K562 (cell line): Measurements from ENCODE around the gene C1orf105. TPM values are rescaled to one million over a fixed set of nuclear protein-coding genes. Genes with fewer than 3 reads are reported as not detected.

Source experiments
- ATAC-seq: fragments of 200-7000 bp; cut with Tn5 transposase; 3 replicates; pipeline ENCODE4 v1.9.1; 2020; ENCODE audit warnings: moderate library complexity
- BruUV-seq: library from RNA; stranded (reverse); fragments of 400-500 nt; replicated peaks from 2 replicates; lab custom pipeline; 2021; lab: Mats Ljungman, UMichigan
- CTCF ChIA-PET: fragments of 300-600 bp; formaldehyde crosslinking; extraction: SDS; loops from one replicate; lab custom pipeline; 2021; ENCODE audit warnings: low intra/inter-chr PET ratio; lab: Yijun Ruan, JAX
- POLR2A ChIA-PET: fragments of 300-600, 350-650 bp; sonication (Branson Sonifier 250); formaldehyde crosslinking; extraction: SDS; loops from one replicate; lab custom pipeline; 2021; ENCODE audit warnings: antibody characterized with exemption, inconsistent platforms; lab: Yijun Ruan, JAX
- DNase-seq, 4 experiments: peaks; one replicate each; pipeline versions ENCODE4 v3.0.0 to v3.0.0-alpha.2; 2011 to 2018; ENCODE audit warnings: low spot score in 3 of 4, mixed read lengths in 3 of 4; ENCODE audit errors: extremely low read depth in 1 of 4
- FAIRE-seq: peaks from 2 replicates; lab custom pipeline; 2011; peaks lifted over from hg19 to GRCh38; lab: Jason Lieb, UNC
- H2AFZ ChIP-seq: 2 replicates; pipeline ENCODE4 v1.6.0; 2011; ENCODE audit warnings: low read depth, low read length, control low read depth, inconsistent platforms
- H3K27ac ChIP-seq: fragments of 200-600 bp; 3 replicates; pipeline ENCODE4 v1.8.0; 2011; ENCODE audit warnings: low read depth, mild to moderate bottlenecking, control low read depth, inconsistent platforms, low read length, moderate library complexity, mixed read lengths; ENCODE audit errors: extremely low read depth
- H3K27me3 ChIP-seq, 2 experiments: fragments of 300-600 bp in 1 of 2; 2 replicates in 1 of 2; 3 replicates in 1 of 2; pipeline versions ENCODE4 v1.6.0 to v1.8.0; 2011; ENCODE audit warnings: inconsistent platforms in 2 of 2, low read length in 2 of 2, mild to moderate bottlenecking in 1 of 2, mixed read lengths in 1 of 2, moderate library complexity in 1 of 2; ENCODE audit not compliant: control insufficient read depth in 2 of 2, insufficient read depth in 2 of 2
- H3K36me3 ChIP-seq: fragments of 300-600 bp; 3 replicates; pipeline ENCODE4 v1.8.0; 2011; ENCODE audit warnings: mild to moderate bottlenecking, low read length, inconsistent platforms; ENCODE audit not compliant: control insufficient read depth, insufficient read depth
- H3K4me1 ChIP-seq, 2 experiments: fragments of 200-600 bp in 1 of 2; replicated peaks in 1 of 2; 2 replicates in 1 of 2; 3 replicates in 1 of 2; pipeline versions ENCODE4 v1.5.1 to v1.8.0; 2011; ENCODE audit warnings: inconsistent platforms in 2 of 2, low read length in 2 of 2, mild to moderate bottlenecking in 1 of 2, mixed read lengths in 1 of 2, moderate library complexity in 1 of 2; ENCODE audit not compliant: control insufficient read depth in 2 of 2, insufficient read depth in 2 of 2
- H3K4me2 ChIP-seq: 2 replicates; pipeline ENCODE4 v1.6.1; 2011; ENCODE audit warnings: low read length, control low read depth, inconsistent platforms, mixed read lengths; ENCODE audit not compliant: insufficient read depth
- H3K4me3 ChIP-seq: fragments of 200-600 bp; sonication (generic), shearing (Covaris generic); 2 replicates; pipeline ENCODE4 v1.5.1; 2016; ENCODE audit warnings: control low read depth, inconsistent platforms
- H3K79me2 ChIP-seq: fragments of 200-600 bp; 3 replicates; pipeline ENCODE4 v1.8.0; 2011; ENCODE audit warnings: low read length, inconsistent platforms; ENCODE audit not compliant: control insufficient read depth, insufficient read depth
- H3K9ac ChIP-seq, 2 experiments: 2 replicates each; pipeline versions ENCODE4 v1.6.0 to v1.6.1; 2011; ENCODE audit warnings: low read depth in 2 of 2, low read length in 2 of 2, control low read depth in 1 of 2, inconsistent platforms in 1 of 2, mild to moderate bottlenecking in 1 of 2, mixed read lengths in 1 of 2; ENCODE audit not compliant: insufficient read depth in 1 of 2
- H3K9me1 ChIP-seq: one replicate; pipeline ENCODE4 v1.6.0; 2011; ENCODE audit warnings: inconsistent platforms, mild to moderate bottlenecking, low read length, moderate library complexity; ENCODE audit not compliant: control insufficient read depth, insufficient read depth
- H3K9me3 ChIP-seq: replicated peaks from 2 replicates; pipeline ENCODE4 v1.5.1; 2011; ENCODE audit warnings: low read depth, low read length, inconsistent platforms; ENCODE audit not compliant: control insufficient read depth, insufficient read depth
- H4K20me1 ChIP-seq: replicated peaks from 2 replicates; pipeline ENCODE4 v1.6.1; 2011; ENCODE audit warnings: low read length, inconsistent platforms, mixed read lengths; ENCODE audit not compliant: control insufficient read depth, insufficient read depth
- ARID2 ChIP-seq: fragments of 450-650 bp; IDR thresholded peaks from 2 replicates; pipeline ENCODE4 v1.6.1; 2017; ENCODE audit warnings: antibody characterized with exemption, mild to moderate bottlenecking
- ESRRA ChIP-seq: fragments of 450-650 bp; IDR thresholded peaks from 2 replicates; pipeline ENCODE4 v1.6.1; 2014; ENCODE audit warnings: low read depth, mild to moderate bottlenecking, moderate library complexity, borderline replicate concordance
- FOXA3 ChIP-seq, 2 experiments: fragments of 450-650 bp in 1 of 2; sonication (generic) in 1 of 2; formaldehyde crosslinking; IDR thresholded peaks in 1 of 2; conservative IDR thresholded peaks in 1 of 2; 2 replicates each; pipeline versions ENCODE4 v1.4.0 to v1.8.0; 2020 to 2022; ENCODE audit warnings: mild to moderate bottlenecking in 2 of 2, missing genetic modification reagents in 1 of 2
- GABPB1 ChIP-seq: sonication (generic); formaldehyde crosslinking; IDR thresholded peaks from 2 replicates; pipeline ENCODE4 v1.8.0; 2022; ENCODE audit warnings: mild to moderate bottlenecking, missing genetic modification reagents
- HMBOX1 ChIP-seq: sonication (generic); IDR thresholded peaks from 2 replicates; pipeline ENCODE4 v1.6.1; 2016
- HNRNPK ChIP-seq: fragments of 200-400 bp; formaldehyde crosslinking; IDR thresholded peaks from one replicate; pipeline ENCODE4 v1.6.1; 2018; ENCODE audit warnings: mild to moderate bottlenecking, low read depth, low read length; ENCODE audit not compliant: poor library complexity, severe bottlenecking
- KLF16 ChIP-seq: IDR thresholded peaks from 2 replicates; pipeline ENCODE4 v1.6.1; 2016; ENCODE audit warnings: antibody characterized with exemption
- L3MBTL2 ChIP-seq: fragments of 450-650 bp; IDR thresholded peaks from 2 replicates; pipeline ENCODE4 v1.6.1; 2016; ENCODE audit warnings: mild to moderate bottlenecking, moderate library complexity
- MEIS2 ChIP-seq: fragments of 450-650 bp; IDR thresholded peaks from 2 replicates; pipeline ENCODE4 v1.6.1; 2014; ENCODE audit warnings: mild to moderate bottlenecking; ENCODE audit not compliant: partially characterized antibody
- RAD21 ChIP-seq, 2 experiments: fragments of 250-450 bp in 1 of 2; fragments of 450-650 bp in 1 of 2; sonication (Bioruptor Pico) in 1 of 2; formaldehyde crosslinking in 1 of 2; IDR thresholded peaks in 1 of 2; conservative IDR thresholded peaks in 1 of 2; 2 replicates each; pipeline versions ENCODE4 v1.4.0 to v1.8.0; 2020 to 2022; ENCODE audit warnings: mild to moderate bottlenecking in 2 of 2, moderate library complexity in 1 of 2
- RB1 ChIP-seq: fragments of 450-650 bp; IDR thresholded peaks from 2 replicates; pipeline ENCODE4 v1.6.1; 2017; ENCODE audit warnings: low read depth, mild to moderate bottlenecking
- RCOR1 ChIP-seq, 2 experiments: IDR thresholded peaks; 2 replicates each; pipeline ENCODE4 v1.6.1; 2012; ENCODE audit warnings: low read depth in 2 of 2, low read length in 2 of 2, borderline replicate concordance in 1 of 2, improper control_type of control experiment in 1 of 2
- SMC3 ChIP-seq: conservative IDR thresholded peaks from 2 replicates; pipeline ENCODE4 v1.6.1; 2011; ENCODE audit warnings: low read depth, low read length, improper control_type of control experiment; ENCODE audit not compliant: insufficient read depth
- SPI1 ChIP-seq: IDR thresholded peaks from 2 replicates; pipeline ENCODE4 v1.6.1; 2011; ENCODE audit warnings: low read depth, low read length, control low read depth, borderline replicate concordance
- WGBS: fragments of 100-300 bp; shearing (Covaris generic); methylation state at CpG from one replicate; pipeline ENCODE4 v1.1.6; 2016; ENCODE audit warnings: low coverage, mixed read lengths; ENCODE audit not compliant: insufficient coverage; ENCODE audit errors: missing lambda C conversion rate; 5-methylcytosine and 5-hydroxymethylcytosine counted together
- in situ Hi-C: fragments of 300-500 bp; cut with MboI; formaldehyde crosslinking; loops from 4 replicates; pipeline ENCODE4 v1.15.0; 2018; ENCODE audit warnings: inconsistent platforms, mixed read lengths
- intact Hi-C: fragments of 100-400 bp; cut with micrococcal nuclease; formaldehyde crosslinking; loops from 2 replicates; pipeline ENCODE4 v1.14.2; 2022
- polyA plus RNA-seq, 8 experiments: library from polyadenylated mRNA; depleted of rRNA in 4 of 8; stranded (reverse) in 5 of 8; unstranded in 3 of 8; fragments of >200 nt; fragmentation: Nextera tagmentation in 2 of 8; fragmentation: Illumina TruSeq in 1 of 8; extraction: Ambion mirVana in 2 of 8; extraction: Trizol in 1 of 8; gene quantifications; 2 replicates each; pipeline versions ENCODE4 v1.2.1 to v1.2.3, GENCODE V29; 2011 to 2014; ENCODE audit warnings: inconsistent platforms in 1 of 8, missing spikeins in 1 of 8
- total RNA-seq, 7 experiments: library from RNA; depleted of rRNA in 6 of 7; stranded (reverse); fragments of >200 nt in 6 of 7; fragmentation: Illumina TruSeq in 2 of 7; extraction: Trizol in 2 of 7; gene quantifications; 2 replicates each; pipeline versions ENCODE4 v1.2.1 to v1.2.3, GENCODE V29; 2011 to 2021; ENCODE audit warnings: low replicate concordance in 1 of 7
- TF ChIP-seq, protein P1 (sequence below): fragments of 450-650 bp; IDR thresholded peaks from 2 replicates; pipeline ENCODE4 v1.6.1; 2016
- TF ChIP-seq, protein P2 (sequence below), 3 experiments: IDR thresholded peaks in 2 of 3; conservative IDR thresholded peaks in 1 of 3; 2 replicates each; pipeline ENCODE4 v1.5.1; 2011 to 2012; ENCODE audit warnings: low read length in 3 of 3, mild to moderate bottlenecking in 3 of 3, control low read depth in 2 of 3, improper control_type of control experiment in 1 of 3, inconsistent platforms in 1 of 3, low read depth in 1 of 3, mixed read lengths in 1 of 3, moderate library complexity in 1 of 3; ENCODE audit not compliant: insufficient read depth in 2 of 3

C1orf105 gene
- total and polyA plus RNA-seq, 9 of the 15 experiments (the other 6 are each of a cell fraction or from before 2014, with no cell fraction given), result 0.08 TPM; not detected in 8

DNA sequence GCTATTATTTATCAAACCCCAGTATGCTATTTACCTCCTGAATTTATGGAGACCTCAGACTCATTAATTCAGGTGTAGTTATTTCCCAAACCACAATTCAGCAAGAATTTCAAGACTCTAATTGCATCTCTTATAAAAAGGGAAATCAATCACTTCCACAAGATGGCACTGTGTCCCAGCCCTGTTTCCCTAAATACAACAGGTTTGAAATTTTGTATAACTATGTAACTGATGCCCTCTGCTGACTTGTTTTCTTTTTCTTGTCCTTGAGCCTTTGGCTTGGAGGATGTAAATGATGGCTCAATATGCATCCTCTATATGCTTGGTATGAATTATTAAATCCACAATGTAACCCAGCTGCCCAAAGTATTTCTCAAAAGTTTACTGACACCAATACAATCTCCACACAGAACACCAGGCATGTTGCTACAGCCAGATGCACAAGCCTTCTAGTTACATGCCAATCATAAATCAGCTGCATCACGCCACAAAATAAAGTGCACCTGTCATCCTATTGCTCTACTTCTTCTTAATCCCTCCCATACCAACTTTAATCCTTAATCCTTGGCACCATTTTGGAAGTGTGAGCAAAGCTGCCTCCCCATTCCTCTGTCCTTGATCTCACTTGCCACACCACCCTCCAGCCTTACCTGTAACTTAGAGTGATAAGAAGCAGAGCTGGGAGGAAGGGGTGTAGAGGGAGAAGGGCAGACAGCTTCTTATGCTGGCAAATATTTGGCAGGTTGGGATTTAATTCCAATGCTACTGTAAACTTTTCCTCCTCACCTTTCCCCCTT is 9.0 kb downstream of the C1orf105 start:
- Histone ChIP-seq H3K4me1 (peaks cover 0 to 25% of the 10 kb centered on the region in 2 experiments; a peak in 2 of 5 replicates), H4K20me1 (no peaks in the 10 kb centered on the region), H3K4me3 (no peak overlapping the region), H3K27me3 (no peaks in the 10 kb centered on the region), H3K79me2 (no peaks in the 10 kb centered on the region), H3K9me1 (no peaks in the 10 kb centered on the region), H3K9ac (no peak overlapping the region), H3K27ac (no peak overlapping the region), H3K9me3 (no peaks in the 10 kb centered on the region), H3K36me3 (no peaks in the 10 kb centered on the region), H3K4me2 (no peak overlapping the region), H2AFZ (no peak overlapping the region)
- intact Hi-C loops (loop anchor here (1.0 to 10.0 kb wide), 5 partner anchors 15 to 785 kb away; partner anchors contain the start of genes PIGC and TNFSF4), in situ Hi-C loops (no loop called here)
- ATAC-seq (peak; percentile 82), FAIRE-seq (peak; percentile 35), DNase-seq (peak; percentile 45 to 80 (median 55))
- POLR2A ChIA-PET, result interaction anchor here (0.7 kb wide), 1 partner anchor 236 kb away, joined by 3 read pairs; no protein-coding TSS in a partner anchor
- BruUV-seq, result no TSS peak
- WGBS, result 8% methylated on average over 1 of the region's 1 CpG
- CTCF ChIA-PET, result interaction anchor here (0.6 to 2.1 kb wide), 9 partner anchors 14 to 629 kb away, joined by 3 to 11 read pairs (median 3); partner anchors contain the start of gene PIGC
- TF ChIP-seq KLF16, result peak; percentile 35; the same call in 1 of the 2 replicates
- peak; percentile 53; the same call in 1 of the 2 replicates for TF ChIP-seq ARID2
- TF ChIP-seq, protein P1, sequence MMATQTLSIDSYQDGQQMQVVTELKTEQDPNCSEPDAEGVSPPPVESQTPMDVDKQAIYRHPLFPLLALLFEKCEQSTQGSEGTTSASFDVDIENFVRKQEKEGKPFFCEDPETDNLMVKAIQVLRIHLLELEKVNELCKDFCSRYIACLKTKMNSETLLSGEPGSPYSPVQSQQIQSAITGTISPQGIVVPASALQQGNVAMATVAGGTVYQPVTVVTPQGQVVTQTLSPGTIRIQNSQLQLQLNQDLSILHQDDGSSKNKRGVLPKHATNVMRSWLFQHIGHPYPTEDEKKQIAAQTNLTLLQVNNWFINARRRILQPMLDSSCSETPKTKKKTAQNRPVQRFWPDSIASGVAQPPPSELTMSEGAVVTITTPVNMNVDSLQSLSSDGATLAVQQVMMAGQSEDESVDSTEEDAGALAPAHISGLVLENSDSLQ, result peak; percentile 43; the same call in 1 of the 2 replicates
- TF ChIP-seq RAD21 (CRISPR knock-in tag; conservative IDR thresholded peaks at IDR 0.05 in 1 of 2, IDR thresholded peaks at IDR 0.05 in 1 of 2), result peak; percentile 93 to 99
- 0 out of 2 replicates have a peak, but pooled peaks have one; percentile 31 for TF ChIP-seq L3MBTL2
- 0 out of 2 replicates have a peak, but pooled peaks have one; percentile 42 for TF ChIP-seq RB1
- TF ChIP-seq FOXA3 (CRISPR knock-in tag; conservative IDR thresholded peaks at IDR 0.05 in 1 of 2, IDR thresholded peaks at IDR 0.05 in 1 of 2), result 0 out of 4 replicates have a peak, but pooled peaks of 1 of the 2 experiments have one; percentile 16
- 0 out of 2 replicates have a peak, but pooled peaks have one; percentile 6 for TF ChIP-seq SPI1
- peak; percentile 4 for TF ChIP-seq MEIS2
- peak; percentile 84 for TF ChIP-seq SMC3
- 0 out of 2 replicates have a peak, but pooled peaks have one; percentile 17 for TF ChIP-seq HMBOX1
- no peak for TF ChIP-seq GABPB1 (CRISPR knock-in tag)
- TF ChIP-seq, protein P2, sequence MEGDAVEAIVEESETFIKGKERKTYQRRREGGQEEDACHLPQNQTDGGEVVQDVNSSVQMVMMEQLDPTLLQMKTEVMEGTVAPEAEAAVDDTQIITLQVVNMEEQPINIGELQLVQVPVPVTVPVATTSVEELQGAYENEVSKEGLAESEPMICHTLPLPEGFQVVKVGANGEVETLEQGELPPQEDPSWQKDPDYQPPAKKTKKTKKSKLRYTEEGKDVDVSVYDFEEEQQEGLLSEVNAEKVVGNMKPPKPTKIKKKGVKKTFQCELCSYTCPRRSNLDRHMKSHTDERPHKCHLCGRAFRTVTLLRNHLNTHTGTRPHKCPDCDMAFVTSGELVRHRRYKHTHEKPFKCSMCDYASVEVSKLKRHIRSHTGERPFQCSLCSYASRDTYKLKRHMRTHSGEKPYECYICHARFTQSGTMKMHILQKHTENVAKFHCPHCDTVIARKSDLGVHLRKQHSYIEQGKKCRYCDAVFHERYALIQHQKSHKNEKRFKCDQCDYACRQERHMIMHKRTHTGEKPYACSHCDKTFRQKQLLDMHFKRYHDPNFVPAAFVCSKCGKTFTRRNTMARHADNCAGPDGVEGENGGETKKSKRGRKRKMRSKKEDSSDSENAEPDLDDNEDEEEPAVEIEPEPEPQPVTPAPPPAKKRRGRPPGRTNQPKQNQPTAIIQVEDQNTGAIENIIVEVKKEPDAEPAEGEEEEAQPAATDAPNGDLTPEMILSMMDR (IDR thresholded peaks at IDR 0.05 in 2 of 3, conservative IDR thresholded peaks at IDR 0.05 in 1 of 3; ENCODE audit: insufficient read depth in 2 of 3, low read depth in 1 of 3, low read length in 3 of 3), result peak; percentile 83 to 99 (median 94)
- no peak for TF ChIP-seq HNRNPK
- TF ChIP-seq ESRRA, result 0 out of 2 replicates have a peak, but pooled peaks have one; percentile 21
- peak in 1 of 2 experiments; percentile 53; a peak in 1 of 4 replicates for TF ChIP-seq RCOR1 (IDR thresholded peaks at IDR 0.05; ENCODE audit: borderline replicate concordance in 1 of 2, low read depth in 2 of 2, low read length in 2 of 2)
